HepG2 (cell line): Measurements from ENCODE around the gene LMBRD2. TPM values are rescaled to one million over a fixed set of nuclear protein-coding genes. Genes with fewer than 3 reads are reported as not detected.

Experiments used
- EED ChIP-seq: sonication (generic); formaldehyde crosslinking; IDR thresholded peaks from 2 replicates; pipeline ENCODE4 v1.5.0; 2020; ENCODE audit warnings: mild to moderate bottlenecking, missing genetic modification reagents
- GABPB1 ChIP-seq: IDR thresholded peaks from 2 replicates; pipeline ENCODE4 v1.6.1; 2016; ENCODE audit warnings: mild to moderate bottlenecking, missing genetic modification reagents, moderate library complexity, missing compliant biosample characterization
- IRF2 ChIP-seq: IDR thresholded peaks from 2 replicates; pipeline ENCODE4 v1.6.1; 2018; ENCODE audit warnings: missing genetic modification reagents, missing compliant biosample characterization
- MTF2 ChIP-seq: sonication (generic); formaldehyde crosslinking; IDR thresholded peaks from 2 replicates; pipeline ENCODE4 v1.5.0; 2020; ENCODE audit warnings: missing genetic modification reagents, borderline replicate concordance
- SALL2 ChIP-seq: sonication (generic); formaldehyde crosslinking; IDR thresholded peaks from 2 replicates; pipeline ENCODE4 v1.8.1; 2023; ENCODE audit warnings: mild to moderate bottlenecking, missing genetic modification reagents, inconsistent platforms
- TBX2 ChIP-seq: sonication (generic); formaldehyde crosslinking; IDR thresholded peaks from 2 replicates; pipeline ENCODE4 v1.5.0; 2020; ENCODE audit warnings: missing genetic modification reagents, mild to moderate bottlenecking, borderline replicate concordance
- TEF ChIP-seq: sonication (generic); formaldehyde crosslinking; IDR thresholded peaks from 2 replicates; pipeline ENCODE4 v1.5.0; 2020; ENCODE audit warnings: missing genetic modification reagents
- ZBTB14 ChIP-seq: sonication (generic); formaldehyde crosslinking; IDR thresholded peaks from 2 replicates; pipeline ENCODE4 v1.4.0; 2020; ENCODE audit warnings: missing genetic modification reagents
- ZBTB40 ChIP-seq, 2 experiments: fragments of 450-650 bp in 1 of 2; sonication (generic) in 1 of 2; formaldehyde crosslinking in 1 of 2; IDR thresholded peaks; 2 replicates each; pipeline versions ENCODE4 v1.6.1 to v1.8.0; 2016 to 2022; ENCODE audit warnings: antibody characterized with exemption in 1 of 2, mild to moderate bottlenecking in 1 of 2, missing genetic modification reagents in 1 of 2
- ZBTB44 ChIP-seq: sonication (generic); formaldehyde crosslinking; IDR thresholded peaks from 2 replicates; pipeline ENCODE4 v1.4.0; 2020; ENCODE audit warnings: missing genetic modification reagents
- ZBTB49 ChIP-seq: sonication (generic); formaldehyde crosslinking; IDR thresholded peaks from 2 replicates; pipeline ENCODE4 v1.4.0; 2020; ENCODE audit warnings: missing genetic modification reagents, borderline replicate concordance
- ZNF329 ChIP-seq: sonication (generic); formaldehyde crosslinking; IDR thresholded peaks from 2 replicates; pipeline ENCODE4 v1.9.0; 2021; ENCODE audit warnings: low read depth, mild to moderate bottlenecking, missing genetic modification reagents
- ZNF446 ChIP-seq: sonication (generic); formaldehyde crosslinking; IDR thresholded peaks from 2 replicates; pipeline ENCODE4 v1.5.0; 2020; ENCODE audit warnings: mild to moderate bottlenecking, missing genetic modification reagents
- ZNF580 ChIP-seq: IDR thresholded peaks from 2 replicates; pipeline ENCODE4 v1.6.1; 2016; ENCODE audit warnings: low read depth, borderline replicate concordance
- polyA plus RNA-seq, 8 experiments: library from polyadenylated mRNA; depleted of rRNA in 3 of 8; stranded (reverse) in 7 of 8; unstranded in 1 of 8; fragments of >200 nt; fragmentation: Illumina TruSeq in 4 of 8; extraction: Trizol in 4 of 8; gene quantifications; 2 replicates each; pipeline versions ENCODE4 v1.2.1 to v1.2.3, GENCODE V29; 2011 to 2016; ENCODE audit warnings: low read depth in 4 of 8, missing spikeins in 1 of 8, mixed read lengths in 1 of 8; ENCODE audit not compliant: insufficient read depth in 1 of 8
- total RNA-seq, 5 experiments: library from RNA; depleted of rRNA; stranded (reverse); fragments of >200 nt; fragmentation: Illumina TruSeq; extraction: Trizol; gene quantifications; 2 replicates each; pipeline ENCODE4 v1.2.3, GENCODE V29; 2016; ENCODE audit warnings: low read depth in 1 of 5

The LMBRD2 gene
- total and polyA plus RNA-seq, 2 of the 13 experiments (the other 11 are each of a cell fraction or from before 2014, with no cell fraction given), result 2.0 to 4.7 TPM

GRCh38 chr5:36153726-36154125 is 2.0 kb upstream of the LMBRD2 start (continued):
- TF ChIP-seq ZBTB49 (CRISPR knock-in tag), result no peak
- TF ChIP-seq ZBTB40 (IDR thresholded peaks at IDR 0.05), result no peak
- TF ChIP-seq ZBTB40 (CRISPR knock-in tag; IDR thresholded peaks at IDR 0.05), result no peak
- TF ChIP-seq TBX2, result peak; percentile 49; the same call in 1 of the 2 replicates
- TF ChIP-seq ZNF580 (CRISPR knock-in tag), result no peak; the same call in 1 of the 2 replicates
- no peak for TF ChIP-seq MTF2 (CRISPR knock-in tag)
- TF ChIP-seq EED (CRISPR knock-in tag), result no peak
- TF ChIP-seq GABPB1 (CRISPR knock-in tag), result no peak; the same call in 1 of the 2 replicates
- TF ChIP-seq ZNF446, result no peak
- no peak for TF ChIP-seq ZBTB44
- TF ChIP-seq TEF (CRISPR knock-in tag), result no peak
- no peak for TF ChIP-seq SALL2 (CRISPR knock-in tag)
- no peak; the same call in 1 of the 2 replicates for TF ChIP-seq IRF2 (CRISPR knock-in tag)
- no peak for TF ChIP-seq ZNF329 (CRISPR knock-in tag)
- no peak for TF ChIP-seq ZBTB14 (CRISPR knock-in tag)
